Heart left ventricle (tissue), 16 donors: ENCODE data around the gene KDM2A. TPM values are rescaled to one million over a fixed set of nuclear protein-coding genes. Genes with fewer than 3 reads are reported as not detected.
"Not testable (repeated sequence)": the region's sequence is repeated elsewhere in the genome, so short reads cannot be mapped to it uniquely, and the experiment has no call there.

Experiments
- ATAC-seq, 4 donors: fragments of 200-7000 bp; cut with Tn5 transposase; one replicate each; pipeline ENCODE4 v1.9.1; 2020 to 2022; ENCODE audit warnings: moderate library complexity in 4 of 4, mild to moderate bottlenecking in 3 of 4, moderate number of reproducible peaks in 1 of 4
- DNase-seq, 5 donors: peaks; one replicate each; pipeline ENCODE4 v3.0.0-alpha.2; 2020
- H3K27ac ChIP-seq, 12 donors: fragments of 200-600 bp; sonication (generic) in 4 of 12; one replicate each; pipeline versions ENCODE4 v1.5.0 to v1.8.0; 2016 to 2022; ENCODE audit warnings: mild to moderate bottlenecking in 2 of 12
- H3K27me3 ChIP-seq, 9 donors: fragments of 200-600 bp; sonication (generic) in 2 of 9; one replicate each; pipeline versions ENCODE4 v1.5.1 to v1.8.0; 2016 to 2022; ENCODE audit warnings: mild to moderate bottlenecking in 3 of 9
- H3K36me3 ChIP-seq, 9 donors: fragments of 200-600 bp; sonication (generic) in 2 of 9; one replicate each; pipeline versions ENCODE4 v1.5.0 to v1.8.0; 2018 to 2022; ENCODE audit warnings: mild to moderate bottlenecking in 2 of 9
- H3K4me1 ChIP-seq, 12 donors: fragments of 200-600 bp; sonication (generic) in 4 of 12; one replicate each; pipeline versions ENCODE4 v1.5.0 to v1.8.0; 2016 to 2022; ENCODE audit warnings: mild to moderate bottlenecking in 3 of 12
- H3K4me3 ChIP-seq, 12 donors: fragments of 200-600 bp; sonication (generic) in 4 of 12; one replicate each; pipeline versions ENCODE4 v1.5.0 to v1.8.0; 2017 to 2022; ENCODE audit warnings: mild to moderate bottlenecking in 9 of 12, moderate library complexity in 4 of 12
- H3K9me3 ChIP-seq, 12 donors: fragments of 200-600 bp; sonication (generic) in 4 of 12; one replicate each; pipeline versions ENCODE4 v1.5.0 to v1.8.0; 2016 to 2022; ENCODE audit warnings: mild to moderate bottlenecking in 1 of 12
- CTCF ChIP-seq, 12 donors: fragments of 200-600 bp; sonication (generic) in 4 of 12; IDR thresholded peaks; one replicate each; pipeline versions ENCODE4 v1.5.0 to v1.8.0; 2018 to 2022; ENCODE audit warnings: antibody characterized with exemption in 12 of 12, mild to moderate bottlenecking in 5 of 12
- POLR2A ChIP-seq, 2 donors: fragments of 450-650 bp; IDR thresholded peaks; one replicate each; pipeline ENCODE4 v1.6.1; 2017; ENCODE audit warnings: antibody characterized with exemption in 2 of 2, mild to moderate bottlenecking in 2 of 2, moderate library complexity in 2 of 2
- WGBS, 4 donors: extraction: QIAGEN DNeasy Blood & Tissue Kit in 2 of 4; methylation state at CpG; one replicate each; pipeline versions ENCODE4 v1.1.5 to v1.1.7; 2013 to 2018; 5-methylcytosine and 5-hydroxymethylcytosine counted together
- intact Hi-C, 10 donors: fragments of 100-400 bp; cut with DNase I; formaldehyde crosslinking; loops; one replicate each; pipeline versions ENCODE4 v1.11.1 to v1.14.2; 2022
- polyA plus RNA-seq, 2 donors: library from polyadenylated mRNA; stranded (reverse); fragments of 200-250 nt; gene quantifications; one replicate each; pipeline ENCODE4 v1.2.3, GENCODE V29; 2013
- total RNA-seq, 9 donors: library from RNA; depleted of rRNA in 2 of 9; stranded (reverse); fragments of >200 nt in 2 of 9; fragmentation: NEBNext Ultra II Directional in 3 of 9; extraction: Animal tissue kit (Norgen Biotek cat#: 25700) in 3 of 9; gene quantifications; one replicate each; pipeline versions ENCODE4 v1.1.0 to v1.2.4, GENCODE V29; 2016 to 2023
- donor health status: ischemic (EF 13 %, LVEDD 7.1; RV severe dilation, severe dysfunction).
- donor health status: healthy with polysubstance abuse.
- donor health status: DM: no; HTN: yes; CAD: no.
- donor health status: DM: no; HTN: no; CAD: no.
- donor health status: ischemic (EF 25% LVEDD 6.9; RV normal size, moderate dysfunction).
- donor health status: ischemic (EF 25% LVEDD 5.7; RV mildly dilated, moderate dysfunction).
- donor health status: healthy.
- donor health status: DM: yes; HTN: yes; CAD: no.
- donor health status: ischemic (EF 35%, LVEDD 5.7; RV mildly dilated, moderate dysfunction).
- donor health status: nonischemic (EF 11% LVEDD 7.7; RV severe dilation, severe dysfunction).
- donor health status: DM: yes; HTN: yes; CAD: no.
- donor health status: PGD.
- donor health status: ischemic (EF 29% LVEDD 5.4; RV normal size, mild dysfunction).
- donor health status: nonischemic (EF 23%, LVEDD 6.1; RV moderate dilation, normal function).

Gene KDM2A
- total and polyA plus RNA-seq, 11 donors = 23.4 to 66.4 (median 37.3) TPM

GRCh38 chr11:67256477-67257135, 137.5 kb downstream of the KDM2A start:
- intact Hi-C loops = no loop called here
- TF ChIP-seq POLR2A (IDR thresholded peaks at IDR 0.05) = no peak
- TF ChIP-seq CTCF (IDR thresholded peaks at IDR 0.05) = no peak
- Histone ChIP-seq H3K4me1 (peaks cover 0 to 25% (median 3%) of the 10 kb centered on the region in 12 donors), H3K4me3 (no peak overlapping the region), H3K9me3 (no peaks in the 10 kb centered on the region), H3K36me3 (peaks cover 0 to 62% (median 58%) of the 10 kb centered on the region in 9 donors), H3K27me3 (no peaks in the 10 kb centered on the region), H3K27ac (no peak overlapping the region)
- 72 to 76% (median 75%) methylated on average over 5 of the region's 5 CpGs for WGBS, 4 donors
- DNase-seq = no peak
- no peak for ATAC-seq

- TF ChIP-seq POLR2A (IDR thresholded peaks at IDR 0.05) = no peak
- no peak for TF ChIP-seq CTCF (IDR thresholded peaks at IDR 0.05)
- WGBS, 4 donors = 78 to 84% (median 83%) methylated on average over 6 of the region's 6 CpGs
- intact Hi-C loops = loop anchor here in 1 of 10 donors (5.0 kb wide), 1 partner anchor 122 kb away; no protein-coding TSS in a partner anchor
Observed at GRCh38 chr11:67260406-67260805, 141.3 kb downstream of the KDM2A start.

GRCh38 chr11:67260885-67261639, 142.0 kb downstream of the KDM2A start:
- Histone ChIP-seq H3K36me3 (peaks cover 0 to 18% (median 14%) of the 10 kb centered on the region in 9 donors), H3K4me3 (peak overlapping the region in 11 of 12 donors; percentile 16 to 56 (median 42)), H3K27ac (peak overlapping the region in 1 of 12 donors; percentile 6), H3K4me1 (peaks cover 2 to 38% (median 18%) of the 10 kb centered on the region in 12 donors)
- peak in 3 of 4 donors; percentile 11 to 56 (median 14) for ATAC-seq
- 32 to 40% (median 36%) methylated on average over 45 to 50 of the region's 50 CpGs for WGBS, 4 donors
- intact Hi-C loops = loop anchor here in 1 of 10 donors (5.0 kb wide), 1 partner anchor 121 kb away; no protein-coding TSS in a partner anchor
- H3K27me3 ChIP-seq, H3K9me3 ChIP-seq: not testable (repeated sequence)
- peak in 4 of 5 donors; percentile 68 to 90 (median 77) for DNase-seq

More at GRCh38 chr11:67260406-67260805, 141.3 kb downstream of the KDM2A start:
- no peak for ATAC-seq
- Histone ChIP-seq H3K4me3 (no peak overlapping the region), H3K36me3 (peaks cover 0 to 24% (median 20%) of the 10 kb centered on the region in 9 donors), H3K27ac (no peak overlapping the region), H3K4me1 (peaks cover 2 to 31% (median 15%) of the 10 kb centered on the region in 12 donors), H3K9me3 (no peaks in the 10 kb centered on the region), H3K27me3 (no peaks in the 10 kb centered on the region)
- peak in 2 of 5 donors; percentile 13 to 27 for DNase-seq

GRCh38 chr11:67261640-67261945, 142.5 kb downstream of the KDM2A start:
- ATAC-seq = peak in 1 of 4 donors; percentile 1
- peak in 1 of 5 donors; percentile 64 for DNase-seq
- H3K36me3 ChIP-seq = peaks cover 0 to 12% (median 8%) of the 10 kb centered on the region in 9 donors
- 12 to 20% (median 15%) methylated on average over 6 to 18 of the region's 18 CpGs for WGBS, 4 donors
- no peaks in the 10 kb centered on the region for H3K27me3 ChIP-seq
- TF ChIP-seq POLR2A (IDR thresholded peaks at IDR 0.05) (no peak), CTCF (IDR thresholded peaks at IDR 0.05) (peak in 2 of 12 donors; percentile 11 to 33)
- intact Hi-C loops = loop anchor here in 1 of 10 donors (5.0 kb wide), 1 partner anchor 121 kb away; no protein-coding TSS in a partner anchor
- H3K4me3 ChIP-seq = peak overlapping the region in 11 of 12 donors; percentile 16 to 56 (median 42)
- peak overlapping the region in 1 of 12 donors; percentile 6 for H3K27ac ChIP-seq
- H3K9me3 ChIP-seq = no peaks in the 10 kb centered on the region
- H3K4me1 ChIP-seq = peaks cover 2 to 38% (median 19%) of the 10 kb centered on the region in 12 donors
